OCI-LY3 (cell line): Measurements from ENCODE around the gene HKDC1.
"Not testable (repeated sequence)": the region's sequence is repeated elsewhere in the genome, so short reads cannot be mapped to it uniquely, and the experiment has no call there.

ENCODE experiments used
- H2AFZ ChIP-seq: fragments of 200-600, 300-600 bp; shearing (Covaris generic); 2 replicates; pipeline ENCODE4 v1.6.0; 2014; ENCODE audit warnings: antibody characterized with exemption, low read depth, low read length
- H3K27ac ChIP-seq: fragments of 200-600, 300-600 bp; sonication (generic); 2 replicates; pipeline ENCODE4 v1.5.1; 2014; ENCODE audit warnings: mild to moderate bottlenecking, low read length, moderate library complexity, mixed read lengths
- H3K27me3 ChIP-seq: fragments of 200-600, 300-600 bp; sonication (generic); 2 replicates; pipeline ENCODE4 v1.6.1; 2014; ENCODE audit warnings: low read depth, low read length, mixed read lengths
- H3K36me3 ChIP-seq: fragments of 200-600, 300-600 bp; sonication (generic); replicated peaks from 2 replicates; pipeline ENCODE3; 2014; ENCODE audit warnings: low read depth, low read length, mixed read lengths
- H3K4me1 ChIP-seq: fragments of 300-600, 200-600 bp; sonication (generic); 2 replicates; pipeline ENCODE4 v1.6.1; 2014; ENCODE audit warnings: low read length, mixed read lengths
- H3K4me2 ChIP-seq: fragments of 200-600, 300-600 bp; sonication (generic); 2 replicates; pipeline ENCODE4 v1.6.1; 2014; ENCODE audit warnings: low read length, mixed read lengths
- H3K4me3 ChIP-seq: fragments of 300-600, 200-600 bp; sonication (generic); 2 replicates; pipeline ENCODE4 v1.5.1; 2014; ENCODE audit warnings: antibody characterized with exemption, mild to moderate bottlenecking, low read length, moderate library complexity
- H3K79me2 ChIP-seq: fragments of 300-600, 200-600 bp; shearing (Covaris generic); 2 replicates; pipeline ENCODE4 v1.6.1; 2014; ENCODE audit warnings: mild to moderate bottlenecking, low read length, mixed read lengths
- H3K9ac ChIP-seq: fragments of 300-600, 200-600 bp; shearing (Covaris generic); 2 replicates; pipeline ENCODE4 v1.6.0; 2014; ENCODE audit warnings: mild to moderate bottlenecking, low read length, moderate library complexity
- H3K9me3 ChIP-seq: fragments of 200-600, 300-600 bp; shearing (Covaris generic); 2 replicates; pipeline ENCODE4 v1.6.1; 2014; ENCODE audit warnings: low read length, mixed read lengths; ENCODE audit not compliant: insufficient read depth
- H4K20me1 ChIP-seq: fragments of 200-600, 300-600 bp; sonication (generic); 2 replicates; pipeline ENCODE4 v1.6.1; 2016; ENCODE audit warnings: low read length, mixed read lengths; ENCODE audit not compliant: insufficient read depth
- EZH2phosphoT487 ChIP-seq: fragments of 200-600 bp; shearing (Covaris generic); IDR thresholded peaks from 2 replicates; pipeline ENCODE4 v1.6.1; 2018; ENCODE audit warnings: antibody characterized with exemption, mixed run types, low read depth
- TF ChIP-seq, protein P1 (sequence below): fragments of 200-600, 300-600 bp; sonication (generic); IDR thresholded peaks from 2 replicates; pipeline ENCODE4 v1.5.1; 2014; ENCODE audit warnings: antibody characterized with exemption, low read length, low read depth

Gene HKDC1

GRCh38 chr10:69279110-69279509 is 59.0 kb downstream of the HKDC1 start:
- Histone ChIP-seq H3K9me3 (no peaks in the 10 kb centered on the region), H3K36me3 (no peaks in the 10 kb centered on the region), H2AFZ (no peak overlapping the region), H3K9ac (no peak overlapping the region), H3K27me3 (no peaks in the 10 kb centered on the region), H3K27ac (no peak overlapping the region), H3K79me2 (no peaks in the 10 kb centered on the region), H3K4me2 (peak overlapping the region; percentile 14; the same call in 1 of the 2 replicates), H3K4me1 (peaks cover 14% of the 10 kb centered on the region), H4K20me1 (no peaks in the 10 kb centered on the region), H3K4me3 (no peak overlapping the region)
- no peak for TF ChIP-seq EZH2phosphoT487
- TF ChIP-seq, protein P1, sequence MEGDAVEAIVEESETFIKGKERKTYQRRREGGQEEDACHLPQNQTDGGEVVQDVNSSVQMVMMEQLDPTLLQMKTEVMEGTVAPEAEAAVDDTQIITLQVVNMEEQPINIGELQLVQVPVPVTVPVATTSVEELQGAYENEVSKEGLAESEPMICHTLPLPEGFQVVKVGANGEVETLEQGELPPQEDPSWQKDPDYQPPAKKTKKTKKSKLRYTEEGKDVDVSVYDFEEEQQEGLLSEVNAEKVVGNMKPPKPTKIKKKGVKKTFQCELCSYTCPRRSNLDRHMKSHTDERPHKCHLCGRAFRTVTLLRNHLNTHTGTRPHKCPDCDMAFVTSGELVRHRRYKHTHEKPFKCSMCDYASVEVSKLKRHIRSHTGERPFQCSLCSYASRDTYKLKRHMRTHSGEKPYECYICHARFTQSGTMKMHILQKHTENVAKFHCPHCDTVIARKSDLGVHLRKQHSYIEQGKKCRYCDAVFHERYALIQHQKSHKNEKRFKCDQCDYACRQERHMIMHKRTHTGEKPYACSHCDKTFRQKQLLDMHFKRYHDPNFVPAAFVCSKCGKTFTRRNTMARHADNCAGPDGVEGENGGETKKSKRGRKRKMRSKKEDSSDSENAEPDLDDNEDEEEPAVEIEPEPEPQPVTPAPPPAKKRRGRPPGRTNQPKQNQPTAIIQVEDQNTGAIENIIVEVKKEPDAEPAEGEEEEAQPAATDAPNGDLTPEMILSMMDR = no peak

DNA sequence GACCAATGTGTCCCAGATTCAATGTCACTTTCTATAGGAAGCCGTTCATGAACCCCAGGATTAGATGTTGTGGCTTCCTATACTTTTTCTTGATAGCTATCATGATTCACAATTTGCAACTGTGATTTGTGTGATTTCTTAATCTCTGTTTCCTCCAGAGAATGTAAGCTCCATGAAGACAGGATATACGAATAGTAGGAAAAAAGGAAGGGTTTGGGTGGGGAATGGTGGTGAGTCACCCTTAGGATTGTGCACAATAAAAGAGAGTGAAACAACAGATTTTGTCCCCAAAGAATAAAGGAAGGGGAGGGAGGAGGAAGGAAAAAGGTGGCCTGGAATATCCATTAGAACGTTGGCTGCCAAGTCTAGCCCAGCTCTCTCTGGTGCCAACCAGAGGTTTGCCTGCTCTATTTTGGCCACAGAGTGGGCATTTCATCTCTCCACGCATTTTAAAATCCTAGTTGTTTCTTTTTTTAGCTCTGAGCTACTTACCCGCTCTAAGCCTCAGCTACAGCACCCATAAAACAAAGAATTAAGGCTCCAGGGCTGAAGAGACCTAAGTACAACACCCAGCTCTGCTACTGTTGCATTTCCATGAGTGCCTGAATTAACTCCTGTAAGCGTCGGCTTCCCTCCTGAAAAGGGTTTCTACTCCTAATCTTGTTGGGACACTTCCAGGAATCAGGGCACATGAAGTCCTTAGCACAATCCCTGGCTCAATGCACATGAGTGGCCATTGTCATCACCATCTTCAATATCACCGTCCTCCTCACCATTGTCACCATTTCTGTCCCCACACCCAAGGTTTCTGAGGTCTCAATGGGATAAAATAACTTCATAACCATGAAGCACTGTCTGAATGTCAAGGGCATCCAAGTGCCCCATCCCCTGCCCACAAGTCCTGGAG is 61.6 kb downstream of the HKDC1 start:
- Histone ChIP-seq H3K27ac (no peak overlapping the region), H3K4me3 (no peak overlapping the region), H2AFZ (no peak overlapping the region), H3K36me3 (no peaks in the 10 kb centered on the region), H3K9me3 (no peaks in the 10 kb centered on the region), H3K79me2 (no peaks in the 10 kb centered on the region), H3K9ac (no peak overlapping the region), H3K4me2 (no peak overlapping the region), H4K20me1 (no peaks in the 10 kb centered on the region), H3K27me3 (no peaks in the 10 kb centered on the region), H3K4me1 (peaks cover 14% of the 10 kb centered on the region)
- TF ChIP-seq, protein P1 = no peak
- no peak for TF ChIP-seq EZH2phosphoT487

GRCh38 chr10:69284402-69284801 is 64.3 kb downstream of the HKDC1 start:
- not testable (repeated sequence) for H3K27ac ChIP-seq, H3K9ac ChIP-seq, H3K9me3 ChIP-seq, H3K36me3 ChIP-seq, H3K4me2 ChIP-seq, H3K79me2 ChIP-seq, H3K4me1 ChIP-seq, H4K20me1 ChIP-seq, H3K27me3 ChIP-seq, H2AFZ ChIP-seq, H3K4me3 ChIP-seq

- Histone ChIP-seq H3K36me3 (no peaks in the 10 kb centered on the region), H4K20me1 (no peaks in the 10 kb centered on the region), H3K4me2 (no peak overlapping the region), H3K27me3 (no peaks in the 10 kb centered on the region), H2AFZ (no peak overlapping the region), H3K9ac (no peak overlapping the region), H3K4me3 (no peak overlapping the region), H3K27ac (no peak overlapping the region), H3K9me3 (no peaks in the 10 kb centered on the region), H3K4me1 (no peaks in the 10 kb centered on the region), H3K79me2 (no peaks in the 10 kb centered on the region)
- TF ChIP-seq EZH2phosphoT487 = no peak
- TF ChIP-seq, protein P1 = no peak
Measured at GRCh38 chr10:69285699-69286098, 65.6 kb downstream of the HKDC1 start.
